WTC11 (cell line): ENCODE measurements around the gene SLIT1.

ENCODE experiments used
- FOXK1 ChIP-seq: sonication (generic); formaldehyde crosslinking; IDR thresholded peaks from 2 replicates; pipeline ENCODE4 v1.8.0; 2022; ENCODE audit warnings: mild to moderate bottlenecking, moderate library complexity, missing genetic modification reagents
- TF ChIP-seq, protein P1 (sequence below): fragments of 200-600 bp; IDR thresholded peaks from 2 replicates; pipeline ENCODE4 v1.8.0; 2022; ENCODE audit warnings: antibody characterized with exemption

DNA sequence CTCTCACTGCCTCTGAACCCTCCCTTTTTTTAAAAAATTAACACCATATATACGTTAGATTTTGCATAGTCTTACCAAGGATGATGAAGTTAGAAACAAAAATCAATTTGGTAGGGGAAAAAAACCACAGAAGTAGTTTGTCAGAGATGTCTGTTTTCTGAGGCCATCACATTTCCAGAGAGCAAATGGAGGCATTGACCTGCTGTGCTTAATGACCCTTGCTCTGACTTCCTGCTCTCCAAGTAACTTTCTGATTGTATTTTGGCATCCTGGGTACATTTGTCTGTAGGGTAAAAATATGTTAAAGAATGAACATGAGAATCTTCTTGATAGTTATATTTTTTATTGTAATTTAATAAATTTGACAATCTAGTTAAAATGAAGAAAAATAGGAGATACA, 213.5 kb downstream of the SLIT1 start:
- TF ChIP-seq, protein P1, sequence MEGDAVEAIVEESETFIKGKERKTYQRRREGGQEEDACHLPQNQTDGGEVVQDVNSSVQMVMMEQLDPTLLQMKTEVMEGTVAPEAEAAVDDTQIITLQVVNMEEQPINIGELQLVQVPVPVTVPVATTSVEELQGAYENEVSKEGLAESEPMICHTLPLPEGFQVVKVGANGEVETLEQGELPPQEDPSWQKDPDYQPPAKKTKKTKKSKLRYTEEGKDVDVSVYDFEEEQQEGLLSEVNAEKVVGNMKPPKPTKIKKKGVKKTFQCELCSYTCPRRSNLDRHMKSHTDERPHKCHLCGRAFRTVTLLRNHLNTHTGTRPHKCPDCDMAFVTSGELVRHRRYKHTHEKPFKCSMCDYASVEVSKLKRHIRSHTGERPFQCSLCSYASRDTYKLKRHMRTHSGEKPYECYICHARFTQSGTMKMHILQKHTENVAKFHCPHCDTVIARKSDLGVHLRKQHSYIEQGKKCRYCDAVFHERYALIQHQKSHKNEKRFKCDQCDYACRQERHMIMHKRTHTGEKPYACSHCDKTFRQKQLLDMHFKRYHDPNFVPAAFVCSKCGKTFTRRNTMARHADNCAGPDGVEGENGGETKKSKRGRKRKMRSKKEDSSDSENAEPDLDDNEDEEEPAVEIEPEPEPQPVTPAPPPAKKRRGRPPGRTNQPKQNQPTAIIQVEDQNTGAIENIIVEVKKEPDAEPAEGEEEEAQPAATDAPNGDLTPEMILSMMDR, result no peak
- no peak for TF ChIP-seq FOXK1 (CRISPR knock-in tag)
